Erythroblast (primary cell): ENCODE data around the gene ZNF497.

ENCODE experiments used
- GATA1 ChIP-seq: IDR thresholded peaks from 2 replicates; pipeline ENCODE4 v1.6.1; 2011; ENCODE audit warnings: low read depth, mild to moderate bottlenecking, control low read depth, low read length, moderate library complexity
- POLR2A ChIP-seq: IDR thresholded peaks from 2 replicates; pipeline ENCODE4 v1.6.1; 2011; ENCODE audit warnings: mild to moderate bottlenecking, low read length

GRCh38 chr19:58355908-58356765, 6.4 kb downstream of the ZNF497 start:
- TF ChIP-seq POLR2A, result no peak
- no peak for TF ChIP-seq GATA1
